HepG2 (cell line): Measurements from ENCODE around the gene NKX1-2. TPM values are rescaled to one million over a fixed set of nuclear protein-coding genes. Genes with fewer than 3 reads are reported as not detected.

Source experiments
- FIP1L1 ChIP-seq: fragments of 200-400 bp; formaldehyde crosslinking; IDR thresholded peaks from 2 replicates; pipeline ENCODE4 v1.6.1; 2018; ENCODE audit warnings: low read depth, mild to moderate bottlenecking, low read length, moderate library complexity, borderline replicate concordance; ENCODE audit not compliant: insufficient read depth
- MAF1 ChIP-seq: sonication (generic); formaldehyde crosslinking; IDR thresholded peaks from 2 replicates; pipeline ENCODE4 v1.5.0; 2020; ENCODE audit warnings: missing genetic modification reagents, borderline replicate concordance
- NRL ChIP-seq: sonication (generic); formaldehyde crosslinking; IDR thresholded peaks from 2 replicates; pipeline ENCODE4 v1.5.0; 2020; ENCODE audit warnings: missing genetic modification reagents, mild to moderate bottlenecking, moderate library complexity, borderline replicate concordance
- RBAK ChIP-seq: sonication (generic); formaldehyde crosslinking; IDR thresholded peaks from 2 replicates; pipeline ENCODE4 v1.5.1; 2020; ENCODE audit warnings: mild to moderate bottlenecking, missing genetic modification reagents
- STAT5B ChIP-seq: sonication (generic); formaldehyde crosslinking; IDR thresholded peaks from 2 replicates; pipeline ENCODE4 v1.4.0; 2020; ENCODE audit warnings: missing genetic modification reagents
- TEAD3 ChIP-seq: optimal IDR thresholded peaks from 2 replicates; pipeline ENCODE3; 2016; ENCODE audit warnings: borderline replicate concordance
- ZFY ChIP-seq: sonication (generic); formaldehyde crosslinking; IDR thresholded peaks from 2 replicates; pipeline ENCODE4 v1.4.0; 2020; ENCODE audit warnings: missing genetic modification reagents
- ZNF564 ChIP-seq: sonication (generic); formaldehyde crosslinking; IDR thresholded peaks from 2 replicates; pipeline ENCODE4 v1.8.1; 2023; ENCODE audit warnings: mild to moderate bottlenecking, missing genetic modification reagents
- polyA plus RNA-seq, 8 experiments: library from polyadenylated mRNA; depleted of rRNA in 3 of 8; stranded (reverse) in 7 of 8; unstranded in 1 of 8; fragments of >200 nt; fragmentation: Illumina TruSeq in 4 of 8; extraction: Trizol in 4 of 8; gene quantifications; 2 replicates each; pipeline versions ENCODE4 v1.2.1 to v1.2.3, GENCODE V29; 2011 to 2016; ENCODE audit warnings: low read depth in 4 of 8, missing spikeins in 1 of 8, mixed read lengths in 1 of 8; ENCODE audit not compliant: insufficient read depth in 1 of 8
- total RNA-seq, 5 experiments: library from RNA; depleted of rRNA; stranded (reverse); fragments of >200 nt; fragmentation: Illumina TruSeq; extraction: Trizol; gene quantifications; 2 replicates each; pipeline ENCODE4 v1.2.3, GENCODE V29; 2016; ENCODE audit warnings: low read depth in 1 of 5
- TF ChIP-seq, protein P1 (sequence below): sonication (generic); formaldehyde crosslinking; IDR thresholded peaks from 2 replicates; pipeline ENCODE4 v1.4.0; 2020; ENCODE audit warnings: missing genetic modification reagents
- TF ChIP-seq, protein P2 (sequence below): sonication (generic); formaldehyde crosslinking; conservative IDR thresholded peaks from 2 replicates; pipeline ENCODE4 v1.4.0; 2020; ENCODE audit warnings: missing genetic modification reagents
- TF ChIP-seq, protein P3 (sequence below): sonication (generic); formaldehyde crosslinking; conservative IDR thresholded peaks from 2 replicates; pipeline ENCODE4 v1.8.0; 2022; ENCODE audit warnings: missing genetic modification reagents
- TF ChIP-seq, protein P4 (sequence below): sonication (generic); formaldehyde crosslinking; IDR thresholded peaks from 2 replicates; pipeline ENCODE4 v1.4.0; 2020; ENCODE audit warnings: mild to moderate bottlenecking, missing genetic modification reagents
- TF ChIP-seq, protein P5 (sequence below): sonication (generic); formaldehyde crosslinking; IDR thresholded peaks from 2 replicates; pipeline ENCODE4 v1.4.0; 2020; ENCODE audit warnings: missing genetic modification reagents

The NKX1-2 gene
- total and polyA plus RNA-seq, 2 of the 13 experiments (the other 11 are each of a cell fraction or from before 2014, with no cell fraction given): not detected

DNA sequence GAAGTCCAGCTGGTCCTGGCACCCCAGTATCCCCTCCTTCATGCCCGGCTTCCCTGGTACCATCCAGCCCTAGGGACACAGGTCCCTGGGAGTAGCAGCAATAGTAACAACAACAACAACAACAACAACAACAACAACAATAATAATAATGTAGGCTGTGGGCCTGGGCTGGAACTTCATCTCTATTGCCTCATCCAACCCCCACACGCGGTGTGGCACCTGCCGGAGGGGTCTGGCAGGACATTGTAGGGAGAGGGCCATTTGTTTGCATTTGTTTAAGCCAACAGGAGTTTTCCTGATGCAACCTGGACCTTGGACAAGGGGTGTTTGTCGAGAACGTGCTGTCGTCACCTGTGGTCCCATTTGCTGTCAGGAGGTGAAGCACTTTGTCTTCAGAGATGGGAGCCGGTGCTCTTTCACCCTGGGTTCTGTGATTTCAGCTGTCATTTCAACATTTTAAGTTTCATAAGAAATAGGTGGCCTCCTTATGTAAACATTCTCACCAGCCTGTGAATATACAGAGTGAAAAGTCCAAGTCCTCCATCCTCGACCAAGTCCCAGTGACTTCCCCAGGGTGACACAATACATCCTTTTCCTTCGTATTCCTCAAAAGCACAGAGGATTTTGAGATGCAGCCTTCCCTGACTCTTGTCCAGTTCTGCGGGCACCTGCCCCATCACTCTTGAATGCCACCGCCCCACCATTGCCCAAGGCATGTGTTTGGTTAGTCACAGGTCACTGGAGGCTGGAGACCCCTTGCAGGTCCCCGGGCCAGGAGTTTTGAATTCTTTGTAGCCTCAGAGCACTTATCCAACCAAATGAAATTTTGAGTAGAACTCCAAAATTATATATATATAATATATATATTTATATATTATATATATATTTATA lies 21.0 kb upstream of the NKX1-2 start (continued):
- TF ChIP-seq, protein P1, sequence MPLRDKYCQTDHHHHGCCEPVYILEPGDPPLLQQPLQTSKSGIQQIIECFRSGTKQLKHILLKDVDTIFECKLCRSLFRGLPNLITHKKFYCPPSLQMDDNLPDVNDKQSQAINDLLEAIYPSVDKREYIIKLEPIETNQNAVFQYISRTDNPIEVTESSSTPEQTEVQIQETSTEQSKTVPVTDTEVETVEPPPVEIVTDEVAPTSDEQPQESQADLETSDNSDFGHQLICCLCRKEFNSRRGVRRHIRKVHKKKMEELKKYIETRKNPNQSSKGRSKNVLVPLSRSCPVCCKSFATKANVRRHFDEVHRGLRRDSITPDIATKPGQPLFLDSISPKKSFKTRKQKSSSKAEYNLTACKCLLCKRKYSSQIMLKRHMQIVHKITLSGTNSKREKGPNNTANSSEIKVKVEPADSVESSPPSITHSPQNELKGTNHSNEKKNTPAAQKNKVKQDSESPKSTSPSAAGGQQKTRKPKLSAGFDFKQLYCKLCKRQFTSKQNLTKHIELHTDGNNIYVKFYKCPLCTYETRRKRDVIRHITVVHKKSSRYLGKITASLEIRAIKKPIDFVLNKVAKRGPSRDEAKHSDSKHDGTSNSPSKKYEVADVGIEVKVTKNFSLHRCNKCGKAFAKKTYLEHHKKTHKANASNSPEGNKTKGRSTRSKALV: peak; percentile 66; the same call in 1 of the 2 replicates
- TF ChIP-seq, protein P2, sequence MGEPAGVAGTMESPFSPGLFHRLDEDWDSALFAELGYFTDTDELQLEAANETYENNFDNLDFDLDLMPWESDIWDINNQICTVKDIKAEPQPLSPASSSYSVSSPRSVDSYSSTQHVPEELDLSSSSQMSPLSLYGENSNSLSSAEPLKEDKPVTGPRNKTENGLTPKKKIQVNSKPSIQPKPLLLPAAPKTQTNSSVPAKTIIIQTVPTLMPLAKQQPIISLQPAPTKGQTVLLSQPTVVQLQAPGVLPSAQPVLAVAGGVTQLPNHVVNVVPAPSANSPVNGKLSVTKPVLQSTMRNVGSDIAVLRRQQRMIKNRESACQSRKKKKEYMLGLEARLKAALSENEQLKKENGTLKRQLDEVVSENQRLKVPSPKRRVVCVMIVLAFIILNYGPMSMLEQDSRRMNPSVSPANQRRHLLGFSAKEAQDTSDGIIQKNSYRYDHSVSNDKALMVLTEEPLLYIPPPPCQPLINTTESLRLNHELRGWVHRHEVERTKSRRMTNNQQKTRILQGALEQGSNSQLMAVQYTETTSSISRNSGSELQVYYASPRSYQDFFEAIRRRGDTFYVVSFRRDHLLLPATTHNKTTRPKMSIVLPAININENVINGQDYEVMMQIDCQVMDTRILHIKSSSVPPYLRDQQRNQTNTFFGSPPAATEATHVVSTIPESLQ: no peak
- TF ChIP-seq STAT5B (CRISPR knock-in tag) (no peak), ZFY (CRISPR knock-in tag) (peak; percentile 68), ZNF564 (CRISPR knock-in tag) (peak; percentile 89; the same call in 1 of the 2 replicates), MAF1 (CRISPR knock-in tag) (0 out of 2 replicates have a peak, but pooled peaks have one; percentile 11), TEAD3 (peak; percentile 79), FIP1L1 (no peak), RBAK (CRISPR knock-in tag) (peak; percentile 68; the same call in 1 of the 2 replicates), NRL (CRISPR knock-in tag) (no peak)
- TF ChIP-seq, protein P3, sequence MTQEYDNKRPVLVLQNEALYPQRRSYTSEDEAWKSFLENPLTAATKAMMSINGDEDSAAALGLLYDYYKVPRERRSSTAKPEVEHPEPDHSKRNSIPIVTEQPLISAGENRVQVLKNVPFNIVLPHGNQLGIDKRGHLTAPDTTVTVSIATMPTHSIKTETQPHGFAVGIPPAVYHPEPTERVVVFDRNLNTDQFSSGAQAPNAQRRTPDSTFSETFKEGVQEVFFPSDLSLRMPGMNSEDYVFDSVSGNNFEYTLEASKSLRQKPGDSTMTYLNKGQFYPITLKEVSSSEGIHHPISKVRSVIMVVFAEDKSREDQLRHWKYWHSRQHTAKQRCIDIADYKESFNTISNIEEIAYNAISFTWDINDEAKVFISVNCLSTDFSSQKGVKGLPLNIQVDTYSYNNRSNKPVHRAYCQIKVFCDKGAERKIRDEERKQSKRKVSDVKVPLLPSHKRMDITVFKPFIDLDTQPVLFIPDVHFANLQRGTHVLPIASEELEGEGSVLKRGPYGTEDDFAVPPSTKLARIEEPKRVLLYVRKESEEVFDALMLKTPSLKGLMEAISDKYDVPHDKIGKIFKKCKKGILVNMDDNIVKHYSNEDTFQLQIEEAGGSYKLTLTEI (CRISPR knock-in tag): no peak
- TF ChIP-seq, protein P4, sequence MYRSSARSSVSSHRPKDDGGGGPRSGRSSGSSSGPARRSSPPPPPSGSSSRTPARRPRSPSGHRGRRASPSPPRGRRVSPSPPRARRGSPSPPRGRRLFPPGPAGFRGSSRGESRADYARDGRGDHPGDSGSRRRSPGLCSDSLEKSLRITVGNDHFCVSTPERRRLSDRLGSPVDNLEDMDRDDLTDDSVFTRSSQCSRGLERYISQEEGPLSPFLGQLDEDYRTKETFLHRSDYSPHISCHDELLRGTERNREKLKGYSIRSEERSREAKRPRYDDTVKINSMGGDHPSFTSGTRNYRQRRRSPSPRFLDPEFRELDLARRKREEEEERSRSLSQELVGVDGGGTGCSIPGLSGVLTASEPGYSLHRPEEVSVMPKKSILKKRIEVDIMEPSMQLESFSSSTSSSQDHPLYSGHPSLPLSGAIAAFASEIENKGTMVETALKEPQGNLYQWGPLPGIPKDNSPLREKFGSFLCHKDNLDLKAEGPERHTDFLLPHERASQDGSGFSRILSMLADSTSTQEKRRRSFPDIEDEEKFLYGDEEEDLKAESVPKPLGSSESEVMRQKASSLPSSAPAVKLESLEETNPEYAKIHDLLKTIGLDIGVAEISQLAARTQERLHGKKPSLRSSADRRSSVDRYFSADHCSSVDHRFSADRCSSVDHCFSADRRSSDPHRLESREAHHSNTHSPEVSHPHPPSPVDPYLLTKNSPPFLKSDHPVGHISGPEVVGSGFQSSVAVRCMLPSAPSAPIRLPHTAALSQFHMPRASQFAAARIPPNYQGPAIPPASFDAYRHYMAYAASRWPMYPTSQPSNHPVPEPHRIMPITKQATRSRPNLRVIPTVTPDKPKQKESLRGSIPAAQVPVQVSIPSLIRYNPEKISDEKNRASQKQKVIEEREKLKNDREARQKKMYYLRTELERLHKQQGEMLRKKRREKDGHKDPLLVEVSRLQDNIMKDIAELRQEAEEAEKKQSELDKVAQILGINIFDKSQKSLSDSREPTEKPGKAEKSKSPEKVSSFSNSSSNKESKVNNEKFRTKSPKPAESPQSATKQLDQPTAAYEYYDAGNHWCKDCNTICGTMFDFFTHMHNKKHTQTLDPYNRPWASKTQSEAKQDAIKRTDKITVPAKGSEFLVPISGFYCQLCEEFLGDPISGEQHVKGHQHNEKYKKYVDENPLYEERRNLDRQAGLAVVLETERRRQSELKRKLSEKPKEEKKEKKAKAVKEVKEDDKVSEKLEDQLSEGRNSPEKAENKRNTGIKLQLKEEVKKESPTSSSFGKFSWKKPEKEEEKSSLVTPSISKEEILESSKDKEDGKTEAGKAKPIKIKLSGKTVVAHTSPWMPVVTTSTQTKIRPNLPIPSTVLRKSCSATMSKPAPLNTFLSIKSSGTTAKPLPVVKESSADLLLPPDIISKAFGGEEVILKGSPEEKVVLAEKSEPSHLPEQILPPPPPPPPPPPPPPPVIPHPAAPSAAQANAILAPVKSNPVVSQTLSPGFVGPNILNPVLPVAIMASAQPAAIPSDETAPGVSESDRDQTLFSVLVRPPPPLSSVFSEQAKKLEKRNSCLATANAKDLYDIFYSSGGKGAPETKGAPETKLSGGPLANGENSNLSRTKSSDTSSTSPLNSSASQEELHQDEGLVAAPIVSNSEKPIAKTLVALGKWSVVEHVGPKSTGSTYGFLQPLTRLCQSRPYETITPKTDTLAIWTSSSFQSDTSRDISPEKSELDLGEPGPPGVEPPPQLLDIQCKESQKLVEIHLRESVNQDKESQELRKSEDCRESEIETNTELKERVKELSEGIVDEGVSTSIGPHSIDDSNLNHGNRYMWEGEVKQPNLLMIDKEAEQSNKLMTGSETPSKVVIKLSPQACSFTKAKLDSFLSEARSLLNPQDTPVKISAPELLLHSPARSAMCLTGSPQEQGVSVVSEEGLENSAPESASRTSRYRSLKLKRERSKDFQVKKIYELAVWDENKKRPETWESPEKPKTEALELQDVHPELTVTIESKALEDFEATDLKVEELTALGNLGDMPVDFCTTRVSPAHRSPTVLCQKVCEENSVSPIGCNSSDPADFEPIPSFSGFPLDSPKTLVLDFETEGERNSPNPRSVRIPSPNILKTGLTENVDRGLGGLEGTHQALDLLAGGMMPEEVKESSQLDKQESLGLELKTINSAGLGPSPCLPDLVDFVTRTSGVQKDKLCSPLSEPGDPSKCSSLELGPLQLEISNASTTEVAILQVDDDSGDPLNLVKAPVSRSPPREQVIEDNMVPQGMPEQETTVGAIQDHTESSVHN: no peak
- TF ChIP-seq, protein P5, sequence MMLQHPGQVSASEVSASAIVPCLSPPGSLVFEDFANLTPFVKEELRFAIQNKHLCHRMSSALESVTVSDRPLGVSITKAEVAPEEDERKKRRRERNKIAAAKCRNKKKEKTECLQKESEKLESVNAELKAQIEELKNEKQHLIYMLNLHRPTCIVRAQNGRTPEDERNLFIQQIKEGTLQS: peak; percentile 98
